Hippocampal formation (tissue), 2 donors: ENCODE measurements around the gene LSG1.

Source experiments
- DNase-seq, 2 donors: peaks; one replicate each; lab custom pipeline; 2025; lab: John Stamatoyannopoulos, UW

The LSG1 gene

GRCh38 chr3:194671900-194672808, at the start of gene LSG1:
TSS of gene LSG1 (minus strand) at chr3:194672191. CDS start at chr3:194672162, 29 bp downstream.
- DNase-seq = peak; percentile 84 to 97

GRCh38 chr3:194720048-194720447, 48.1 kb upstream of the LSG1 start:
- no peak for DNase-seq

- no peak for DNase-seq
Measured at GRCh38 chr3:194718079-194718478, 46.1 kb upstream of the LSG1 start.

- no peak for DNase-seq
Measured at GRCh38 chr3:194715022-194715800, 43.2 kb upstream of the LSG1 start.

GRCh38 chr3:194714564-194714963, 42.6 kb upstream of the LSG1 start:
- DNase-seq = no peak

GRCh38 chr3:194714137-194714455, 42.1 kb upstream of the LSG1 start:
- DNase-seq = no peak

- no peak for DNase-seq
Measured at GRCh38 chr3:194713299-194714136, 41.5 kb upstream of the LSG1 start.

- no peak for DNase-seq
Measured at GRCh38 chr3:194711913-194712312, 39.9 kb upstream of the LSG1 start.

- no peak for DNase-seq
Measured at GRCh38 chr3:194711286-194711685, 39.3 kb upstream of the LSG1 start.

GRCh38 chr3:194707147-194707540, 35.2 kb upstream of the LSG1 start:
- no peak for DNase-seq

GRCh38 chr3:194705761-194706160, 33.8 kb upstream of the LSG1 start:
- DNase-seq = no peak

- no peak for DNase-seq
Measured at GRCh38 chr3:194705227-194705626, 33.2 kb upstream of the LSG1 start.

GRCh38 chr3:194702545-194702944, 30.6 kb upstream of the LSG1 start:
- DNase-seq = no peak

- DNase-seq = no peak
Measured at GRCh38 chr3:194696702-194697101, 24.7 kb upstream of the LSG1 start.

- no peak for DNase-seq
Measured at GRCh38 chr3:194691481-194692283, 19.7 kb upstream of the LSG1 start.

GRCh38 chr3:194690501-194691372, 18.7 kb upstream of the LSG1 start:
- DNase-seq = no peak

GRCh38 chr3:194689493-194689944, 17.5 kb upstream of the LSG1 start:
- DNase-seq = no peak

GRCh38 chr3:194688946-194689345, 17.0 kb upstream of the LSG1 start:
- no peak for DNase-seq

- DNase-seq = no peak
Measured at GRCh38 chr3:194688200-194688740, 16.3 kb upstream of the LSG1 start.

- peak in 1 of 2 donors; percentile 47 for DNase-seq
Measured at GRCh38 chr3:194687638-194688199, 15.7 kb upstream of the LSG1 start.
